ENCODE data around the gene CNN2. TPM values are rescaled to one million over a fixed set of nuclear protein-coding genes. Genes with fewer than 3 reads are reported as not detected.

CNN2 gene
- total RNA-seq, 2 donors from 2014 or later, result 187 to 254 TPM

DNA sequence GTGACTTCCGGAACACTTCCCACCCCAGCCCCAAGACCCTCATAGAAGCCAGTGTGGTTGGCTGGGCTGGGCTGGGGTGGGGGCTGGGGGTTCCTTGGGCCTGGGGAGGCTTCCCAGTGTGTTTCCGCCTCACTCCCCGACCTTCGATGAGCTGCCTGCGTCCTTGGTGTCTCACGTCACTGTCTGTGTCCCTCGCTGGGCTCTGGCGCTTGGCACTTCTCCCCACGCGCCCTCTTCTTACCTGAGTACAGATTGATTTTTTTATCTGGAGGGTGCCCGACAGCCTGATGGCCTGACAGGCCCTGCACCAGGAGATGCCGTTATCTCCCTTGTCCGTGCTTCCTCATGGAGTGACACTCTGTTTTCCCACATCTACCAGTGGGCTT is 33.7 kb upstream of the CNN2 start:
- Mint-ChIP-seq H3K27ac (no peak overlapping the region), H3K36me3 (no peaks in the 10 kb centered on the region), H3K9me3 (no peaks in the 10 kb centered on the region)
- ATAC-seq (no peak), DNase-seq (ENCODE audit: low spot score in 2 of 2) (no peak)

DNA sequence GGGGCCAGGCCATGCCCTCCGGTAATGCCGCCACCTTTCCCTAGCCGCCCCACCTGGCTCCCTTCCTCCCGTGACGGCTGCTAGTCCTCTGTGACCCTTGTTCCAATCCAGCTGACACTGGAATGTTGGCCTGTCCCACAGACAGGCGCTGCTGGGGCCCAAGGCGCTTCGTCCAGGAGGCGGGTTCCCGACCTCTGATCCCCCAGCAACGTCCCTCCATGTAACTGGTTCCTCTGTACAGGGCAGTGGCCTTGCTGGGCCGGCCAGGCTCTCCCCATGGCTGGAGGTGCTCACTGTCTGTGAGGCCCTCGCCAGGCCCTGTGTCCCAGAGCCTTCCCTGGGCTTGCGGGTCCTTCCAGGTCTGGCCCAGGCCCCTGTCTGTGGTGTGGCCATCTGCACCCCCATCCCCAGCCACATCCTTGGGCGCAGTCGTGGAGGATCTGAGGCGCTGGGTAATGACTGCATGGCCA is 33.0 kb upstream of the CNN2 start:
- Mint-ChIP-seq H3K36me3 (no peaks in the 10 kb centered on the region), H3K27ac (no peak overlapping the region), H3K9me3 (no peaks in the 10 kb centered on the region)
- DNase-seq (ENCODE audit: low spot score in 2 of 2) (no peak), ATAC-seq (no peak)

DNA sequence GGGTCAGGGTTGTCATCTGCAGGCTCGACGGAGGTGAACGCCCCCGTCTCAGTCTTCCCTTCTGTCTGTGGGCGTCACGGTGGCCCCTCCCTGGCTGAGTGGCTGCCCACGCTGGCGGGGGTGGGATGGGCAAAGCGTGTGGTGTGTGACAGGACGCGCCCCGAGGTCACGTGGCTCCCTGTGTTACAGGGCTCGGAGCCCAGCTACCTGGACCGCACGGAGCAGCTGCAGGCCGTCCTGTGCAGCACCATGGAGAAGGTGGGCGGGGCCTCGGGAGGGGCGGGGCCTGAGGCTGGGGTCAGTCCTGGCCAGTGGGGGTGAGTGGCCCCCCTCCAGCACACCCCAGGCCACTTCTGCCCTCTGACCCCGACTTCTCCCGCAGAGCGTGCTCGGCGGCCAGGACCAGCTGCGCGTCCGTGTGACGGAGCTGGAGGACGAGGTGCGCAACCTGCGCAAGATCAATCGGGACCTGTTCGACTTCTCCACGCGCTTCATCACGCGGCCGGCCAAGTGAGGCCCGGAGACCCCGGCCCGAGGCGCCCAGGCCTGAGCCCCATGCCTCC is 32.5 kb upstream of the CNN2 start:
- no peak overlapping the region for H3K27ac Mint-ChIP-seq

DNA sequence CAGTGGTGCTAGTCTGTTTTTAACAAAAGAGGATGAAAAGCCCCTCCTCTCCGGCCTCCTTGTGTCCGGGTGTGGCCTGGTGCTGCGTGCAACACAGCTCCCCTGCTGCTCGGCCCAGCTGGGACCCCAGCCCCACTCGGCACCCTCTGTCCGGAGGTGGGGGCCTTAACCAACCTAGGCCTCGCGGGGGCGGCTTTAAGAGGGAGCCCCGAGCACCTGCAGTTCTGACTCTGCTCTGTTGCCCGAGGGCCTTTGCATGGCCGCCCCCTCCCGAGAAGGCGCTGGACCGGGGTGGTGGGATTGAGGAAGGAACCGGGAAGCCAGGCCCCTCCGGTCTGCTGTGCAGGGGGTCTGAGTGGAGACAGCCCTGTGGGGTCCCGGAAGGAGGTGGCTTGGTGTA is 31.9 kb upstream of the CNN2 start:
- DNase-seq (ENCODE audit: low spot score in 2 of 2), result no peak
- H3K27ac Mint-ChIP-seq, result no peak overlapping the region
- no peak for ATAC-seq
- no peaks in the 10 kb centered on the region for H3K9me3 Mint-ChIP-seq
- no peaks in the 10 kb centered on the region for H3K36me3 Mint-ChIP-seq

More for the DNA sequence above, 32.5 kb upstream of the CNN2 start:
- ATAC-seq (no peak), DNase-seq (ENCODE audit: low spot score in 2 of 2) (no peak)
- Mint-ChIP-seq H3K36me3 (no peaks in the 10 kb centered on the region), H3K9me3 (no peaks in the 10 kb centered on the region)

DNA sequence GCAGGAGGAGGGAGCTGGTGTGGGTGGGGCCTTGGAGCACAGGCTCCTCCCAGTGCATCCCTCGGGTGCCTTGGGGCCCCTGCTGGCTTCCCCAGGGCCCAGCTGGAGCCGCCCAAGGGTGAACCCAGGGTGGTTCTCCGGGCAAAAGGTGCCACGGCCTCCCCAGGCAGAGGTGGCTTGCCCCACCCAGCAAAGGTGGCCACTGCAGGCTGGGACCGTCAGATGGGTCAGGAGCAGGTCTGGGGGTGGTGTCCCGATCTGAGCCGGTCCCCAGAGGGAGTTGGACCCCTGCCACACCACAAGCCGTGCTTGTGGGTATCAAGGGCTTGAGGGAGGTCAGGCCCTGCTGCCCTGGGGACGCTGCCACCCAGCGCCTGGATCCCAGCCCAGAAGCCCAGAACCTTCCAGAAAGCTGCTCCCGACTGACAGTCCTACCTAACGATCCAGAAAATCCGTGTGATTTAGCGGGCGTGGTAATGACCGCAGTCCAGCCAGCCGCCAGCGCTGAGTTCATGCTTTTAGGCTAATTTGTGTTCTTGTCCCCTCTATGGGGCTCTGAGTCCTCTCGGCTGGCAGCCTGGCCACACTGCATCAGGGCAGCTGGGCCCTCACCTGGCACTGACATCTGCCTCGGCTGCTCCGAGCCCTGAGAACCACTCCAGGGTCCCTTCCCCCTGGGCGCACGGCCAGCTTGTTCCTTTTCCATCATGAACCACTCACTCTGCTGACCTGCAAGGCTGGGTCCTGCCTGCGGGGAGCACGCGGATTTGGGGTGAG is 31.2 kb upstream of the CNN2 start:
- ATAC-seq, result no peak
- Mint-ChIP-seq H3K27ac (no peak overlapping the region), H3K9me3 (no peaks in the 10 kb centered on the region), H3K36me3 (no peaks in the 10 kb centered on the region)
- no peak for DNase-seq (ENCODE audit: low spot score in 2 of 2)

DNA sequence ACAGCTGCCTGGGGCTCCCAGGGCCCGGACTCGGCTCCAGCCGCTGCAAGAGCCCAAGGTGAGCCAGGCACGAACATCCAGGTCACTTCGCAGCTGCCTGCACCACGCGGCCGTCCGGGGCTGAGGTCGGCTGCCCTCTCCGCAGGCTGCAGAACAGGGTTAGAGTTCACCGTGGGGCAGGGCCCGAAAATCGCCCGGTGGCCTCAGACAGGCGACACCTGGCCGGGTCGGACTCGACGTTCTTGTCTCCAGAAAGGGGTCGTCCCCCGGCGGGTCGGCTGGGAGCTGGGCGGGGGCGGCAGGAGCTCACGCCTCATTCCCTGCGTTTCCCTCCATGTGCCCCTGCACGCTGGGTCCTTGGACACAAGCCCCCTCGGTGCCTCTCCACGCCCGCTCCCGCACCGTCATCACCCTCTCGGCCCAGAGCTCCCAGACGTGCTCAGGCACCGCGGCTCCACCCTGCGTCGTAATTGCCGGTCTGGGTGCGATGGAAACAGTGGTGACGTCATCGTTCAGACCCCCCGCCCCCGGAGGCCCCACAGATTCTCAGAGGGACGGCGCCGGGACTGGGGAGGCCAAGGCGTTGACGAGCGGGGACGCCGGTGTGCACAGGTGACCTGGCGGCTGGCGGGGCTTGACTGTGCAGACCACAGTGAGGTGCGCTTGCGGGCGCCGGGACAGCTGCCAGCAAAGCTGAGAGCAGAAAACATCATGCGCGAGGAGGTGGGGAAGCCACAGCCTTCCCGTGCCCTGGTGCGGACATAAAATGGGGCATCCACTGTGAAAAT is 30.2 kb upstream of the CNN2 start:
- H3K9me3 Mint-ChIP-seq, result no peaks in the 10 kb centered on the region

GRCh38 chr19:998064-998463 is 28.3 kb upstream of the CNN2 start:
- no peaks in the 10 kb centered on the region for H3K36me3 Mint-ChIP-seq
- no peak for DNase-seq (ENCODE audit: low spot score in 2 of 2)
- no peak for ATAC-seq
- H3K27ac Mint-ChIP-seq, result no peak overlapping the region
- H3K9me3 Mint-ChIP-seq, result no peaks in the 10 kb centered on the region

More for the DNA sequence above, 30.2 kb upstream of the CNN2 start:
- ATAC-seq, result peak; percentile 38 to 68
- H3K36me3 Mint-ChIP-seq, result no peaks in the 10 kb centered on the region
- no peak overlapping the region for H3K27ac Mint-ChIP-seq
- peak in 1 of 2 donors; percentile 54 for DNase-seq (ENCODE audit: low spot score in 2 of 2)

GRCh38 chr19:999379-999719 is 27.1 kb upstream of the CNN2 start:
- Mint-ChIP-seq H3K9me3 (no peaks in the 10 kb centered on the region), H3K27ac (no peak overlapping the region)

DNA sequence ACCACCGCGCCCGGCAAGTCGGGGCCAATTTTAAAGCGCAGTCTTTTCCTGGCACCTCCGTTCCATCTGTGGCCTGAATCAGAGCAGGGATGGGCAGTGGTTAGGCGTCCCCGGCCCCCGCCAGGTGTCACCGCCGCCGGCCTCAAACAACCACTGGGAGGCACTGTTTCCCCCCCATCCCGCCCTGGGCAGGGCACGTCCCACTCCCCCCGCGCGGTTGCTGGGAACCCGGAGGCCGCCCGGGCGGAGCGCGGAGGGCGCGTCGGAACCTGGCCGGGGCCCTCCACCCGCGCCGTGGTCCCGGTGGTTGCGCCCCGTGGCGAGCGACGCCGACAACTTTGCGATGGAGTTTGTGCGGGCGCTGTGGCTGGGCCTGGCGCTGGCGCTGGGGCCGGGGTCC is 26.3 kb upstream of the CNN2 start, which contains the start of gene GRIN3B:
Gene GRIN3B (plus strand): TSS at position 325 of the 400 bp plus-strand sequence. CDS start 19 bp downstream, at position 344.
- Mint-ChIP-seq H3K36me3 (no peaks in the 10 kb centered on the region), H3K9me3 (no peaks in the 10 kb centered on the region), H3K27ac (no peak within 1 kb of the TSS)
- DNase-seq (ENCODE audit: low spot score in 2 of 2), result peak in 1 of 2 donors; percentile 73
- peak; percentile 50 to 64 for ATAC-seq

More at GRCh38 chr19:999379-999719, 27.1 kb upstream of the CNN2 start:
- no peak for ATAC-seq
- H3K36me3 Mint-ChIP-seq, result no peaks in the 10 kb centered on the region
- no peak for DNase-seq (ENCODE audit: low spot score in 2 of 2)

DNA sequence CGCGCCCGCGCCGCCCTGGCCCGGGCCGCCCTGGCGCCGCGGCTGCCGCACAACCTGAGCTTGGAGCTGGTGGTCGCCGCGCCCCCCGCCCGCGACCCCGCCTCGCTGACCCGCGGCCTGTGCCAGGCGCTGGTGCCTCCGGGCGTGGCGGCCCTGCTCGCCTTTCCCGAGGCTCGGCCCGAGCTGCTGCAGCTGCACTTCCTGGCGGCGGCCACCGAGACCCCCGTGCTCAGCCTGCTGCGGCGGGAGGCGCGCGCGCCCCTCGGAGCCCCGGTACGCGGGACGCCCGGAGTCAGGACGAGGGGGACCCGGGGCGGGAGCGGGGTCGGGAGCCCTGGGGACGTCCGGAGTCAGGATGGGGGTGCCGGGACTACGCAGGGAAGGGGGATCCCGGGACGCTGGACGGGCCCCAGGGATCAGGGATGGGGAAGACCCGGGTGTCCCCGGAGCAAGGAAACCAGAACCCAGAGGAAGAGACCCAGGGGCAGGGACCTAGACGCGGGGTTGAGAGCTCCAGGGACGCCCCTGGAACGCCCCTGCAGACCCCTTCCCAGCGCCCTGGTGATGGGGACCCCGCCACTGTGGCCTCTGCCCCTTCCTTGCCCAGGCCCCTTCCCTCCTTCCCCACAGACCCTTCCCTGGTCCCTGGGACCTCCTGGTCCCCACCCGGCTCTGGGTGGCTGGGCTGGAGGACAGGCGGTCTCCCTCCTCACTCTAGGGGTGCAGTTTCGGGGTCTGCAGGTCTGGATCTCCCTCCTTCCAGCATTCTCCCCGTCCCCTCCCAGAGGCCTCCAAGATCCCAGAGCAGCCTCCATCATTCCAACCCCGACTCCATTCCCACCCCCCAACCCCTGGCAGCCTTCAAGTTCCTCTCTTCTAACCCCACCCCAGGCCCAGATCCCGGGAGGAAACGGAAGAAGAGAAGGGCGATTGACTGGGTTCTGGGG is 25.5 kb upstream of the CNN2 start:
- ATAC-seq (no peak), DNase-seq (ENCODE audit: low spot score in 2 of 2) (no peak)
- Mint-ChIP-seq H3K9me3 (no peaks in the 10 kb centered on the region), H3K36me3 (no peaks in the 10 kb centered on the region), H3K27ac (no peak overlapping the region)

DNA sequence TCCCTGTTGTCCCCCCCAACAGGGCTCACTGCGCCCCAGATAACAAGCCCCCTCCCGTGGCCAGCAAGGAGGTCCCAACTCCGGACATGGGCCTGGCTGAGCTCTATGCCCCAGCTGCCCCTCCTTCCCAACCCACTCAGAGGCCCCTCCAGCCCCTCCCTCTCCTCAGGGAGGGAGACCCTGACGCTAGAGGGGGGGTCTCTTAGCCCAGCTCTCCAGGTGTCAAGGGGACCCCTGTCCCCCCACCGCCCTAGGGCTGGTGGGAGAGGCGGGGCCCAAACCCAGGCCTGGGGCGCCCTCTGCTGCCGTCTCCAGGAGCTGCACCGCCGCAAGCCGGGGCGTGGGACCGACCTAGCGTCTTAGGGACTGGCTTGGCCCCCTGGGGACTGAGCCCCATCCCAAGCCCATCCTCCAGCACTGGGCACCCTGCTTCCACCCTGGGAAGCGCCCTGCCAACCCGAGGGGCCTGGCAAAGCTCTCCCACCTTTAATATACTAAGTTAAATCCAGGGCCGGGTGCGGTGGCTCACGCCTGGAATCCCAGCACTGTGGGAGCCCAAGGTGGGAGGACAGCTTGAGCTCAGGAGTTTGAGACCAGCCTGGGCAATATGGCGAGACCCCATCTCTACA is 24.8 kb upstream of the CNN2 start:
- no peaks in the 10 kb centered on the region for H3K36me3 Mint-ChIP-seq
- no peak overlapping the region for H3K27ac Mint-ChIP-seq
- no peaks in the 10 kb centered on the region for H3K9me3 Mint-ChIP-seq
- ATAC-seq (peak; percentile 67 to 74), DNase-seq (ENCODE audit: low spot score in 2 of 2) (peak in 1 of 2 donors; percentile 89)

GRCh38 chr19:1002600-1002999 is 23.8 kb upstream of the CNN2 start:
- no peak overlapping the region for H3K27ac Mint-ChIP-seq
- DNase-seq (ENCODE audit: low spot score in 2 of 2) (no peak), ATAC-seq (no peak)
- H3K36me3 Mint-ChIP-seq, result no peaks in the 10 kb centered on the region
- H3K9me3 Mint-ChIP-seq, result no peaks in the 10 kb centered on the region

- DNase-seq (ENCODE audit: low spot score in 2 of 2) (no peak), ATAC-seq (no peak)
- Mint-ChIP-seq H3K27ac (no peak overlapping the region), H3K36me3 (no peaks in the 10 kb centered on the region), H3K9me3 (no peaks in the 10 kb centered on the region)
Measured at GRCh38 chr19:1003283-1003682, 23.1 kb upstream of the CNN2 start.

DNA sequence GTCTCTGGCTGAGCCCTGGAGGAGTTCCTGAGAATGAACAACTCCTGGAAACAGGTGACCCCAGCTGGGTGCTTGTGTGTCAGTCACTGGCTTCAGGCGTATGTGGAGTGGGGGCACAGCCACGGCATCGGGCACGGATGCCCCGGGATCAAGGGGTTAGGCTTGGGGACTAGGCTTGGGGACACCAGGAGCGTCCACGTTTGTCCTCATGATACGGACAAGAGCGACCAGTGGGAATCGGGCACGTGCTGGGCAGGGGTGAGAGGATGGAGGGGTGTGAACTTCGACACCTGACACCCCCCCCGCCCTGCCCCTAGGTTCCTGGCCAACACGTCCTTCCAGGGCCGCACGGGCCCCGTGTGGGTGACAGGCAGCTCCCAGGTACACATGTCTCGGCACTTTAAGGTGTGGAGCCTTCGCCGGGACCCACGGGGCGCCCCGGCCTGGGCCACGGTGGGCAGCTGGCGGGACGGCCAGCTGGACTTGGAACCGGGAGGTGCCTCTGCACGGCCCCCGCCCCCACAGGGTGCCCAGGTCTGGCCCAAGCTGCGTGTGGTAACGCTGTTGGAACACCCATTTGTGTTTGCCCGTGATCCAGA is 22.1 kb upstream of the CNN2 start:
- DNase-seq (ENCODE audit: low spot score in 2 of 2) (no peak), ATAC-seq (no peak)
- H3K9me3 Mint-ChIP-seq, result no peaks in the 10 kb centered on the region
- H3K36me3 Mint-ChIP-seq, result no peaks in the 10 kb centered on the region
- no peak overlapping the region for H3K27ac Mint-ChIP-seq

DNA sequence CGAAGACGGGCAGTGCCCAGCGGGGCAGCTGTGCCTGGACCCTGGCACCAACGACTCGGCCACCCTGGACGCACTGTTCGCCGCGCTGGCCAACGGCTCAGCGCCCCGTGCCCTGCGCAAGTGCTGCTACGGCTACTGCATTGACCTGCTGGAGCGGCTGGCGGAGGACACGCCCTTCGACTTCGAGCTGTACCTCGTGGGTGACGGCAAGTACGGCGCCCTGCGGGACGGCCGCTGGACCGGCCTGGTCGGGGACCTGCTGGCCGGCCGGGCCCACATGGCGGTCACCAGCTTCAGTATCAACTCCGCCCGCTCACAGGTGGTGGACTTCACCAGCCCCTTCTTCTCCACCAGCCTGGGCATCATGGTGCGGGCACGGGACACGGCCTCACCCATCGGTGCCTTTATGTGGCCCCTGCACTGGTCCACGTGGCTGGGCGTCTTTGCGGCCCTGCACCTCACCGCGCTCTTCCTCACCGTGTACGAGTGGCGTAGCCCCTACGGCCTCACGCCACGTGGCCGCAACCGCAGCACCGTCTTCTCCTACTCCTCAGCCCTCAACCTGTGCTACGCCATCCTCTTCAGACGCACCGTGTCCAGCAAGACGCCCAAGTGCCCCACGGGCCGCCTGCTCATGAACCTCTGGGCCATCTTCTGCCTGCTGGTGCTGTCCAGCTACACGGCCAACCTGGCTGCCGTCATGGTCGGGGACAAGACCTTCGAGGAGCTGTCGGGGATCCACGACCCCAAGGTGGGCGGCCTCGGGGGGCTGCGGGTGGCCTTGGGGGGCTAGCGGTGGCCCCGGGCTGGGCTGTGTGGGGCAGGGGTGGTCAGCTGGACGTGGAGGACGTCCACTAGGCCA is 21.4 kb upstream of the CNN2 start:
- no peak overlapping the region for H3K27ac Mint-ChIP-seq
- ATAC-seq, result no peak
- H3K36me3 Mint-ChIP-seq, result no peaks in the 10 kb centered on the region
- no peak for DNase-seq (ENCODE audit: low spot score in 2 of 2)
- H3K9me3 Mint-ChIP-seq, result no peaks in the 10 kb centered on the region
